GM12878 (cell line): ENCODE results near the gene ADSS2. TPM values are rescaled to one million over a fixed set of nuclear protein-coding genes. Genes with fewer than 3 reads are reported as not detected.
A peak's percentile ranks its signal among the peaks of the same experiment; 100 is the strongest.

ENCODE experiments used
- E2F4 ChIP-seq: IDR thresholded peaks from 2 replicates; pipeline ENCODE4 v1.6.1; 2012; ENCODE audit warnings: low read depth, low read length, improper control_type of control experiment
- E4F1 ChIP-seq: fragments of 450-650 bp; IDR thresholded peaks from 2 replicates; pipeline ENCODE4 v1.6.1; 2018; ENCODE audit warnings: borderline replicate concordance, mild to moderate bottlenecking; ENCODE audit not compliant: partially characterized antibody
- ELK1 ChIP-seq: IDR thresholded peaks from 2 replicates; pipeline ENCODE4 v1.6.1; 2012; ENCODE audit warnings: low read depth, low read length, improper control_type of control experiment
- FOXM1 ChIP-seq: IDR thresholded peaks from 2 replicates; pipeline ENCODE4 v1.6.1; 2012; ENCODE audit warnings: low read depth, mild to moderate bottlenecking, inconsistent platforms, low read length, moderate library complexity
- GABPA ChIP-seq: IDR thresholded peaks from 2 replicates; pipeline ENCODE4 v1.6.1; 2014; ENCODE audit warnings: antibody characterized with exemption, low read depth, mild to moderate bottlenecking, inconsistent platforms
- IRF4 ChIP-seq: IDR thresholded peaks from 2 replicates; pipeline ENCODE4 v1.6.1; 2011; ENCODE audit warnings: low read depth, low read length
- JUND ChIP-seq: IDR thresholded peaks from 2 replicates; pipeline ENCODE4 v1.6.1; 2012; ENCODE audit warnings: low read depth, mild to moderate bottlenecking, low read length, improper control_type of control experiment, moderate library complexity
- MYC ChIP-seq: IDR thresholded peaks from 2 replicates; pipeline ENCODE4 v1.6.1; 2011; ENCODE audit warnings: mild to moderate bottlenecking, low read length, moderate library complexity, inconsistent platforms; ENCODE audit not compliant: insufficient read depth, insufficient replicate concordance, insufficient read length, severe bottlenecking
- NKRF ChIP-seq: fragments of 450-650 bp; conservative IDR thresholded peaks from 2 replicates; pipeline ENCODE4 v1.6.1; 2017; ENCODE audit warnings: mild to moderate bottlenecking, moderate library complexity
- SMAD5 ChIP-seq: IDR thresholded peaks from 2 replicates; pipeline ENCODE4 v1.6.1; 2016; ENCODE audit warnings: antibody characterized with exemption, low read depth
- YY1 ChIP-seq: IDR thresholded peaks from 2 replicates; pipeline ENCODE4 v1.6.1; 2011; ENCODE audit warnings: low read depth, mild to moderate bottlenecking, low read length
- ZBTB4 ChIP-seq: fragments of 450-650 bp; formaldehyde crosslinking; IDR thresholded peaks from 2 replicates; pipeline ENCODE4 v1.4.0; 2022; ENCODE audit warnings: mild to moderate bottlenecking, moderate library complexity
- ZNF592 ChIP-seq: fragments of 450-650 bp; IDR thresholded peaks from 2 replicates; pipeline ENCODE4 v1.6.1; 2017; ENCODE audit warnings: mild to moderate bottlenecking, moderate library complexity
- ZNF622 ChIP-seq: fragments of 450-650 bp; IDR thresholded peaks from 2 replicates; pipeline ENCODE4 v1.6.1; 2017; ENCODE audit warnings: mild to moderate bottlenecking, inconsistent platforms
- ZSCAN29 ChIP-seq: fragments of 450-650 bp; IDR thresholded peaks from 2 replicates; pipeline ENCODE4 v1.6.1; 2017; ENCODE audit warnings: mild to moderate bottlenecking, moderate library complexity
- polyA plus RNA-seq, 11 experiments: library from polyadenylated mRNA; depleted of rRNA in 4 of 11; unstranded in 6 of 11; stranded (reverse) in 5 of 11; fragments of >200 nt; fragmentation: Nextera tagmentation in 4 of 11; fragmentation: Illumina TruSeq in 1 of 11; extraction: Ambion mirVana in 4 of 11; extraction: Trizol in 1 of 11; gene quantifications; 1 replicate in 1 of 11; 2 replicates in 10 of 11; pipeline versions ENCODE4 v1.2.1 to v1.2.3, GENCODE V29; 2011 to 2016; ENCODE audit warnings: inconsistent platforms in 2 of 11, missing spikeins in 2 of 11, low read depth in 1 of 11
- total RNA-seq, 4 experiments: library from RNA; depleted of rRNA in 3 of 4; stranded (reverse); fragments of >200 nt in 3 of 4; fragmentation: Illumina TruSeq in 1 of 4; extraction: Trizol in 1 of 4; gene quantifications; 2 replicates each; pipeline versions ENCODE4 v1.2.1 to v1.2.3, GENCODE V29; 2013 to 2021

ADSS2 gene
- total and polyA plus RNA-seq, 10 of the 15 experiments (the other 5 are each of a cell fraction or from before 2014, with no cell fraction given) = 8.1 to 49.3 (median 40.6) TPM

GRCh38 chr1:244451539-244451950 is at the start of gene ADSS2 (continued):
- TF ChIP-seq ZNF592 = no peak
- TF ChIP-seq YY1 = peak; percentile 50
- TF ChIP-seq ELK1 = no peak
- TF ChIP-seq ZNF622 = no peak
- TF ChIP-seq FOXM1 = no peak
- peak; percentile 81 for TF ChIP-seq NKRF
- TF ChIP-seq IRF4 = no peak
- no peak for TF ChIP-seq E4F1
- no peak for TF ChIP-seq MYC
- no peak for TF ChIP-seq E2F4
- TF ChIP-seq SMAD5 = peak; percentile 66; the same call in 1 of the 2 replicates
- TF ChIP-seq ZBTB4 = no peak
- TF ChIP-seq GABPA = no peak
- TF ChIP-seq ZSCAN29 = no peak
- no peak for TF ChIP-seq JUND
